Fibroblast of lung (primary cell): ENCODE data around the gene CX3CL1. TPM values are rescaled to one million over a fixed set of nuclear protein-coding genes. Genes with fewer than 3 reads are reported as not detected.
"Not testable (repeated sequence)": the region's sequence is repeated elsewhere in the genome, so short reads cannot be mapped to it uniquely, and the experiment has no call there.

Source experiments
- DNase-seq, 2 donors: peaks; one replicate each; pipeline versions ENCODE4 v3.0.0 to v3.0.0-alpha.2; 2010; ENCODE audit warnings: low read depth in 2 of 2
- H2AFZ ChIP-seq: 2 replicates; pipeline ENCODE4 v1.5.1; 2012; ENCODE audit warnings: low read length, control low read depth, inconsistent platforms
- H3K27ac ChIP-seq: 2 replicates; pipeline ENCODE4 v1.5.1; 2011; ENCODE audit warnings: low read length, control low read depth; ENCODE audit not compliant: insufficient read depth
- H3K27me3 ChIP-seq: 2 replicates; pipeline ENCODE4 v1.5.1; 2011; ENCODE audit warnings: mild to moderate bottlenecking, low read length; ENCODE audit not compliant: control insufficient read depth, insufficient read depth
- H3K36me3 ChIP-seq: 2 replicates; pipeline ENCODE4 v1.5.1; 2011; ENCODE audit warnings: low read length; ENCODE audit not compliant: control insufficient read depth, insufficient read depth
- H3K4me1 ChIP-seq: 2 replicates; pipeline ENCODE4 v1.5.1; 2011; ENCODE audit warnings: low read length; ENCODE audit not compliant: control insufficient read depth, insufficient read depth; ENCODE audit errors: extremely low read depth
- H3K4me2 ChIP-seq: 2 replicates; pipeline ENCODE4 v1.5.1; 2011; ENCODE audit warnings: low read length, control low read depth; ENCODE audit not compliant: insufficient read depth; ENCODE audit errors: extremely low read depth
- H3K4me3 ChIP-seq, 4 experiments: fragments of 200-600 bp in 1 of 4; sonication (generic) in 1 of 4; replicated peaks in 1 of 4; 2 replicates each; pipeline ENCODE4 v1.5.1; 2011 to 2016; ENCODE audit warnings: low read length in 4 of 4, low read depth in 3 of 4, mild to moderate bottlenecking in 3 of 4, control low read depth in 2 of 4, inconsistent platforms in 1 of 4, mixed read lengths in 1 of 4; ENCODE audit not compliant: insufficient read depth in 1 of 4; ENCODE audit errors: control extremely low read depth in 1 of 4
- H3K79me2 ChIP-seq: 2 replicates; pipeline ENCODE4 v1.5.1; 2012; ENCODE audit warnings: mild to moderate bottlenecking, low read length, inconsistent platforms; ENCODE audit not compliant: control insufficient read depth, insufficient read depth
- H3K9ac ChIP-seq: 2 replicates; pipeline ENCODE4 v1.5.1; 2011; ENCODE audit warnings: mild to moderate bottlenecking, low read length, control low read depth; ENCODE audit not compliant: insufficient read depth
- H3K9me3 ChIP-seq: 2 replicates; pipeline ENCODE4 v1.5.1; 2012; ENCODE audit warnings: low read depth, low read length; ENCODE audit not compliant: control insufficient read depth, insufficient read depth
- H4K20me1 ChIP-seq: 2 replicates; pipeline ENCODE4 v1.5.1; 2011; ENCODE audit warnings: low read length; ENCODE audit not compliant: control insufficient read depth, insufficient read depth; ENCODE audit errors: extremely low read depth
- CTCF ChIP-seq, 2 donors: IDR thresholded peaks in 1 of 2; conservative IDR thresholded peaks in 1 of 2; 1 replicate in 1 of 2; 2 replicates in 1 of 2; pipeline ENCODE4 v1.5.1; 2011 to 2012; ENCODE audit warnings: low read length in 2 of 2, control low read depth in 1 of 2, inconsistent platforms in 1 of 2, low read depth in 1 of 2, mild to moderate bottlenecking in 1 of 2
- EZH2 ChIP-seq: IDR thresholded peaks from 2 replicates; pipeline ENCODE4 v1.5.1; 2012; ENCODE audit warnings: low read length, control low read depth, mild to moderate bottlenecking; ENCODE audit errors: missing control alignments
- polyA plus RNA-seq, 2 donors: library from polyadenylated mRNA; depleted of rRNA in 1 of 2; stranded (reverse) in 1 of 2; unstranded in 1 of 2; fragments of >200 nt; gene quantifications; 2 replicates each; pipeline ENCODE4 v1.2.1, GENCODE V29; 2011 to 2012; ENCODE audit warnings: missing spikeins in 1 of 2
- total RNA-seq: library from RNA; depleted of rRNA; stranded (reverse); fragments of >200 nt; gene quantifications from 2 replicates; pipeline ENCODE4 v1.2.1, GENCODE V29; 2014

The CX3CL1 gene
- total and polyA plus RNA-seq, 2 donors (not counting 1 experiment from before 2014, with no cell fraction given): not detected

DNA sequence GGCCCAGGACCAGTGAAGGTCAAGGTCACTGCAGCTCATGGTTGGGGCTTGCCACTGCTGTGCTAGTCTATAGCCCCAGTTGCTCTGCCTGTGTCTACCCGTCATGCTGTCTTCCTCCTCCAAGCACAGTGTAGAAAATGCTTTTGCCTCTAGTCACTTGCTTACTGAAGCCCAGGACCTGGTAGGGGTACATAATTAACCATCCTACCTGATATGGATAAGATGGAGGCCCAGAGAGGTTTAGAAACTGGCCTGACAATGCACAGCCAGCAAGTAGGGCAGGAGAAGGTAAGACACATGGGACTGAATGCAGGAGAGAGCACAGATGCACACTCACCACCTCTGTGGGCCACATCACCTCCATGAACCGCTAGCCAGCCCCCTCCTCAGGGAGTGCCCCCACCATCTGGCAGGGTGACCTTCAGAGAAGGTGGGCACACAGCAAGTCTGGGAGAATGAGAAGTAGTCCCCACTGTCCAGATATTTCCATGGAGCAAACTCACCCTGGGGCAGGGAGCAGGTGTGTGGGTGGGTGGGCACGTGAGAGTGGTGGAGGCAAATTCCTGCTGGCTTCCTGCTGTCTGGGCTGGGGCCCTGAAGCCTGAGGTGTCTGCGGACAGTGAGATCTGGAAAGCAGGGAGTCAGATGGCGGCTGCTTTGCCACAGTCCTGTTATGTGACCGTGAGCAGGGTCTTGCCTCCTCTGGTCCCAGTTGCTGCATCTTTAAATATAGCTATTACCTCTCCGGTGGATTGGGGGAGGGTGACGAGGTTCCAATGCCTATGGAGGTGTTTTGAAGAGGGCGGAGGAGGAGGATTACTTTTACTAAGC lies 1.0 kb downstream of the CX3CL1 start:
- Histone ChIP-seq H3K27me3 (peaks cover 14% of the 10 kb centered on the region), H3K4me3 (no peak overlapping the region), H3K27ac (no peak overlapping the region), H4K20me1 (no peaks in the 10 kb centered on the region), H3K4me2 (no peak overlapping the region), H3K79me2 (no peaks in the 10 kb centered on the region), H2AFZ (no peak overlapping the region), H3K9ac (no peak overlapping the region), H3K36me3 (no peaks in the 10 kb centered on the region), H3K9me3 (no peaks in the 10 kb centered on the region), H3K4me1 (no peaks in the 10 kb centered on the region)
- no peak for TF ChIP-seq CTCF (conservative IDR thresholded peaks at IDR 0.05 in 1 of 2, IDR thresholded peaks at IDR 0.05 in 1 of 2; ENCODE audit: low read depth in 1 of 2, low read length in 2 of 2)
- peak in 1 of 2 donors; percentile 37 for DNase-seq

DNA sequence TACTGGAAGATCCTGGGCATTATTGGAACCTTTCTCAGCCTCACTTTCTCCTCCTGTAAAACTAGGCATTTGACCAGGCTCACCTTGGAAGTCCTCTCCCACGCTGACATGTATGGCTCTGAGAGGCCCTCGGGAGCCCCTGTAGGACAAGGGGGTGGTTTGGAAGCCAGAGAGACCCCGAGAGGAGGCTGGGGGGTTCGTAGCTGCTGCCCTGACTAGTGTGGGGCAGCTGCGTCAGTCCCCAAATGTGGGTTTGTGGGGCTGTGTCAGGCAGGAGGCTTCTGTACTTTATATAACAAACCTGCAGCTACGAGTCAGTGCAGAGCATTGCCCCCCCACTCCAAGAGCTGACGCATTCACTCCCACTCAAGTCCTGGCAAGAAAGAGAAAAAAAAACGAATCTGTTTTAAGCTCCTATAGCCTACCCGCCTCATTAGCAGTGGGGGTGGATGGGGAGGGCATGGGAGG lies 1.8 kb downstream of the CX3CL1 start:
- peak in 1 of 2 donors; percentile 85 for DNase-seq
- Histone ChIP-seq H3K79me2 (no peaks in the 10 kb centered on the region), H3K4me3 (no peak overlapping the region), H2AFZ (no peak overlapping the region), H3K4me1 (no peaks in the 10 kb centered on the region), H3K27me3 (peaks cover 14% of the 10 kb centered on the region), H3K4me2 (no peak overlapping the region), H4K20me1 (no peaks in the 10 kb centered on the region), H3K9ac (no peak overlapping the region), H3K9me3 (no peaks in the 10 kb centered on the region), H3K27ac (no peak overlapping the region), H3K36me3 (no peaks in the 10 kb centered on the region)
- TF ChIP-seq CTCF (conservative IDR thresholded peaks at IDR 0.05 in 1 of 2, IDR thresholded peaks at IDR 0.05 in 1 of 2; ENCODE audit: low read depth in 1 of 2, low read length in 2 of 2): no peak
- TF ChIP-seq EZH2: no peak

DNA sequence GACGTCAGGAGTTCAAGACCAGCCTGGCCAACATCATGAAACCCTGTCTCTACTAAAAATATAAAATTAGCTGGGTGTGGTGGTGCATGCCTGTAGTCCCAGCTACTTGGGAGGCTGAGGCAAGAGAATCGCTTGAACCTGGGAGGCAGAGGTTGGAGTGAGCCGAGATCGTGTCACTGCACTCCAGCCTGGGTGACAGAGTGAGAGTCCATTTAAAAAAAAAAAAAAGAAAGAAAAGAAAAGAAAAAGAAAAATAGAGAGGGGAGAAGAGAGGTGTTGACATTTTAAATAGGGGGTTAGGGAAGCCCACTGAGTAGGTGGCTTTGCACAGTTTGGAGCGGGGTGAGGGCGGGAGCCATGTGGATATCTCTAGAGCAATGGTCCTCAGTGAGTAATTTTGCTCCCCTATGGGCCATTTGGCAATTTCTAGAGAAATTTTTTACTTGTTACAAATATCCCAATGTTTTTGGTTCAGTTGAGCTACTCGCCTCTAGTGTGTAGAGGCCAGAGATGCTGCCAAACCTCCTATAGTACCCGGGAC lies 2.7 kb downstream of the CX3CL1 start:
- peak in 1 of 2 donors; percentile 23 for DNase-seq

More for the DNA sequence above, 2.7 kb downstream of the CX3CL1 start:
- peaks cover 14% of the 10 kb centered on the region for H3K27me3 ChIP-seq
- H3K9me3 ChIP-seq, H3K9ac ChIP-seq, H3K79me2 ChIP-seq, H3K4me3 ChIP-seq, H3K36me3 ChIP-seq, H2AFZ ChIP-seq, H3K4me1 ChIP-seq, H3K27ac ChIP-seq, H3K4me2 ChIP-seq, H4K20me1 ChIP-seq: not testable (repeated sequence)
